HCT116 (cell line): Measurements from ENCODE around the gene MOB2.

Experiments used
- EZH2phosphoT487 ChIP-seq: fragments of 200-600 bp; IDR thresholded peaks from 2 replicates; pipeline ENCODE4 v1.6.1; 2018; ENCODE audit warnings: antibody characterized with exemption, borderline replicate concordance
- POLR2A ChIP-seq: IDR thresholded peaks from 2 replicates; pipeline ENCODE4 v1.7.0; 2011; ENCODE audit warnings: borderline replicate concordance; ENCODE audit not compliant: insufficient read depth, insufficient read length; ENCODE audit errors: extremely low read depth
- POLR2AphosphoS5 ChIP-seq: IDR thresholded peaks from 2 replicates; pipeline ENCODE4 v1.6.1; 2011; ENCODE audit warnings: mild to moderate bottlenecking, low read depth, low read length, moderate library complexity
- SIN3A ChIP-seq: IDR thresholded peaks from 2 replicates; pipeline ENCODE4 v1.6.1; 2012; ENCODE audit warnings: low read depth
- YY1 ChIP-seq: IDR thresholded peaks from 2 replicates; pipeline ENCODE4 v1.6.1; 2011; ENCODE audit warnings: low read length, low read depth, moderate library complexity, mild to moderate bottlenecking; ENCODE audit not compliant: insufficient replicate concordance; ENCODE audit errors: extremely low read depth
- ZFX ChIP-seq: fragments of 450-650 bp; IDR thresholded peaks from 2 replicates; pipeline ENCODE4 v1.6.1; 2017
- TF ChIP-seq, protein P1 (sequence below), 3 experiments: fragments of 200-600 bp in 1 of 3; sonication (generic) in 1 of 3; IDR thresholded peaks in 2 of 3; conservative IDR thresholded peaks in 1 of 3; 2 replicates each; pipeline ENCODE4 v1.5.1; 2012 to 2017; ENCODE audit warnings: low read depth in 2 of 3, low read length in 2 of 3, antibody characterized with exemption in 1 of 3, borderline replicate concordance in 1 of 3, control low read depth in 1 of 3, mild to moderate bottlenecking in 1 of 3, mixed read lengths in 1 of 3, mixed run types in 1 of 3, moderate library complexity in 1 of 3; ENCODE audit not compliant: insufficient read depth in 1 of 3
- TF ChIP-seq, protein P2 (sequence below): IDR thresholded peaks from 2 replicates; pipeline ENCODE4 v1.6.1; 2012

DNA sequence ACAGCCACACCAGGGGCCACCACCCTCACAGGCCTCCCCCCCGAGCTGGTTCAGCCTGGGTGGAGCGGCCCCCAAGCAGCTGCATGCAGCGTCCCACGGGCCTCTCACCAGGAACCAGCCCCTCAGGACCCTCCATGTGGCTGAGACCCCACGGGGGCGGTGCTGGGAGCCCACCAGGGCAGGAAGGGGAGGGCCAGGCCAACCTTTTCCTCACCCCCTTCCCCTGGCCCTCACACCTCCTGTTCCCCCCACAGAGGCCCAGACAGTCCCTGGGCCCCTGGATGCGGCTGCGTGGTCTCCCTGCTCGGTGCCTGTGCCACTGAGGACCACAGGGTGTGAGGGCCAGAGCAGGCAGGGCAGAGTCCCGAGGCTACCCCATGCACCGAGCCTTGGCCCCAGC lies 46.5 kb downstream of the MOB2 start:
- TF ChIP-seq ZFX, result no peak
- TF ChIP-seq POLR2A, result no peak
- TF ChIP-seq, protein P1, sequence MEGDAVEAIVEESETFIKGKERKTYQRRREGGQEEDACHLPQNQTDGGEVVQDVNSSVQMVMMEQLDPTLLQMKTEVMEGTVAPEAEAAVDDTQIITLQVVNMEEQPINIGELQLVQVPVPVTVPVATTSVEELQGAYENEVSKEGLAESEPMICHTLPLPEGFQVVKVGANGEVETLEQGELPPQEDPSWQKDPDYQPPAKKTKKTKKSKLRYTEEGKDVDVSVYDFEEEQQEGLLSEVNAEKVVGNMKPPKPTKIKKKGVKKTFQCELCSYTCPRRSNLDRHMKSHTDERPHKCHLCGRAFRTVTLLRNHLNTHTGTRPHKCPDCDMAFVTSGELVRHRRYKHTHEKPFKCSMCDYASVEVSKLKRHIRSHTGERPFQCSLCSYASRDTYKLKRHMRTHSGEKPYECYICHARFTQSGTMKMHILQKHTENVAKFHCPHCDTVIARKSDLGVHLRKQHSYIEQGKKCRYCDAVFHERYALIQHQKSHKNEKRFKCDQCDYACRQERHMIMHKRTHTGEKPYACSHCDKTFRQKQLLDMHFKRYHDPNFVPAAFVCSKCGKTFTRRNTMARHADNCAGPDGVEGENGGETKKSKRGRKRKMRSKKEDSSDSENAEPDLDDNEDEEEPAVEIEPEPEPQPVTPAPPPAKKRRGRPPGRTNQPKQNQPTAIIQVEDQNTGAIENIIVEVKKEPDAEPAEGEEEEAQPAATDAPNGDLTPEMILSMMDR (IDR thresholded peaks at IDR 0.05 in 2 of 3, conservative IDR thresholded peaks at IDR 0.05 in 1 of 3; ENCODE audit: borderline replicate concordance in 1 of 3, insufficient read depth in 1 of 3, low read depth in 2 of 3, low read length in 2 of 3), result no peak
- TF ChIP-seq EZH2phosphoT487, result no peak
- TF ChIP-seq YY1, result no peak
- TF ChIP-seq POLR2AphosphoS5, result no peak
- TF ChIP-seq, protein P2, sequence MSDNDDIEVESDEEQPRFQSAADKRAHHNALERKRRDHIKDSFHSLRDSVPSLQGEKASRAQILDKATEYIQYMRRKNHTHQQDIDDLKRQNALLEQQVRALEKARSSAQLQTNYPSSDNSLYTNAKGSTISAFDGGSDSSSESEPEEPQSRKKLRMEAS, result no peak
- no peak for TF ChIP-seq SIN3A
